HepG2 (cell line): Measurements from ENCODE around the gene SECTM1. TPM values are rescaled to one million over a fixed set of nuclear protein-coding genes. Genes with fewer than 3 reads are reported as not detected.

Source experiments
- ATF4 ChIP-seq, 2 experiments: fragments of 450-650 bp in 1 of 2; sonication (generic) in 1 of 2; formaldehyde crosslinking; IDR thresholded peaks; 2 replicates each; pipeline versions ENCODE4 v1.5.0 to v1.8.0; 2020 to 2022; ENCODE audit warnings: mild to moderate bottlenecking in 1 of 2, missing genetic modification reagents in 1 of 2
- BRD4 ChIP-seq: sonication (generic); formaldehyde crosslinking; IDR thresholded peaks from 2 replicates; pipeline ENCODE4 v1.4.0; 2020; ENCODE audit warnings: missing genetic modification reagents
- CBX1 ChIP-seq: IDR thresholded peaks from one replicate; pipeline ENCODE4 v1.6.1; 2016; ENCODE audit warnings: antibody characterized with exemption, low read depth
- CBX5 ChIP-seq: sonication (generic); formaldehyde crosslinking; IDR thresholded peaks from 2 replicates; pipeline ENCODE4 v1.4.0; 2020; ENCODE audit warnings: missing genetic modification reagents, borderline replicate concordance
- CREBL2 ChIP-seq: sonication (generic); formaldehyde crosslinking; IDR thresholded peaks from 2 replicates; pipeline ENCODE4 v1.8.1; 2023; ENCODE audit warnings: missing genetic modification reagents, mild to moderate bottlenecking, borderline replicate concordance
- DRAP1 ChIP-seq: IDR thresholded peaks from 2 replicates; pipeline ENCODE4 v1.6.1; 2016; ENCODE audit warnings: missing genetic modification reagents, missing compliant biosample characterization
- GTF2F1 ChIP-seq: fragments of 150-350 bp; IDR thresholded peaks from 2 replicates; pipeline ENCODE4 v1.6.1; 2014; ENCODE audit warnings: low read length
- JARID2 ChIP-seq: sonication (generic); formaldehyde crosslinking; IDR thresholded peaks from 2 replicates; pipeline ENCODE4 v1.8.1; 2023; ENCODE audit warnings: missing genetic modification reagents, inconsistent platforms; ENCODE audit not compliant: insufficient replicate concordance
- KLF9 ChIP-seq: IDR thresholded peaks from 2 replicates; pipeline ENCODE4 v1.6.1; 2016; ENCODE audit warnings: low read depth
- MIXL1 ChIP-seq: IDR thresholded peaks from 2 replicates; pipeline ENCODE4 v1.6.1; 2016
- MTF2 ChIP-seq: sonication (generic); formaldehyde crosslinking; IDR thresholded peaks from 2 replicates; pipeline ENCODE4 v1.5.0; 2020; ENCODE audit warnings: missing genetic modification reagents, borderline replicate concordance
- MYC ChIP-seq: sonication (generic); formaldehyde crosslinking; IDR thresholded peaks from 2 replicates; pipeline ENCODE4 v1.9.0; 2021; ENCODE audit warnings: missing genetic modification reagents, borderline replicate concordance
- PCBP1 ChIP-seq: fragments of 200-400 bp; formaldehyde crosslinking; IDR thresholded peaks from 2 replicates; pipeline ENCODE4 v1.6.1; 2017; ENCODE audit warnings: mild to moderate bottlenecking, low read depth, low read length, borderline replicate concordance
- SNAI1 ChIP-seq: sonication (generic); formaldehyde crosslinking; IDR thresholded peaks from 2 replicates; pipeline ENCODE4 v1.5.0; 2020; ENCODE audit warnings: mild to moderate bottlenecking, missing genetic modification reagents, borderline replicate concordance
- YY1 ChIP-seq: IDR thresholded peaks from 2 replicates; pipeline ENCODE4 v1.6.1; 2011; ENCODE audit warnings: low read length, low read depth, moderate library complexity, mild to moderate bottlenecking; ENCODE audit not compliant: insufficient read depth, insufficient replicate concordance
- ZBTB1 ChIP-seq: sonication (generic); formaldehyde crosslinking; IDR thresholded peaks from 2 replicates; pipeline ENCODE4 v1.4.0; 2020; ENCODE audit warnings: missing genetic modification reagents, borderline replicate concordance
- ZBTB20 ChIP-seq: sonication (generic); formaldehyde crosslinking; IDR thresholded peaks from 2 replicates; pipeline ENCODE4 v1.8.1; 2023; ENCODE audit warnings: missing genetic modification reagents, low read depth, mild to moderate bottlenecking, borderline replicate concordance
- ZBTB21 ChIP-seq: sonication (generic); formaldehyde crosslinking; IDR thresholded peaks from 2 replicates; pipeline ENCODE4 v1.4.0; 2020; ENCODE audit warnings: missing genetic modification reagents
- ZBTB25 ChIP-seq: IDR thresholded peaks from 2 replicates; pipeline ENCODE4 v1.6.1; 2018; ENCODE audit warnings: missing genetic modification reagents
- ZBTB4 ChIP-seq: sonication (generic); formaldehyde crosslinking; IDR thresholded peaks from 2 replicates; pipeline ENCODE4 v1.4.0; 2020; ENCODE audit warnings: missing genetic modification reagents, mild to moderate bottlenecking, borderline replicate concordance
- ZNF232 ChIP-seq: sonication (generic); formaldehyde crosslinking; IDR thresholded peaks from 2 replicates; pipeline ENCODE4 v1.4.0; 2020; ENCODE audit warnings: missing genetic modification reagents, borderline replicate concordance
- ZNF7 ChIP-seq: IDR thresholded peaks from 2 replicates; pipeline ENCODE4 v1.6.1; 2016; ENCODE audit warnings: missing biosample characterization, missing genetic modification reagents
- ZNF749 ChIP-seq: sonication (generic); formaldehyde crosslinking; IDR thresholded peaks from 2 replicates; pipeline ENCODE4 v1.8.0; 2022; ENCODE audit warnings: mild to moderate bottlenecking, missing genetic modification reagents, moderate library complexity, borderline replicate concordance
- ZNF83 ChIP-seq: sonication (generic); formaldehyde crosslinking; IDR thresholded peaks from 2 replicates; pipeline ENCODE4 v1.4.0; 2020; ENCODE audit warnings: missing genetic modification reagents, mild to moderate bottlenecking, borderline replicate concordance
- polyA plus RNA-seq, 8 experiments: library from polyadenylated mRNA; depleted of rRNA in 3 of 8; stranded (reverse) in 7 of 8; unstranded in 1 of 8; fragments of >200 nt; fragmentation: Illumina TruSeq in 4 of 8; extraction: Trizol in 4 of 8; gene quantifications; 2 replicates each; pipeline versions ENCODE4 v1.2.1 to v1.2.3, GENCODE V29; 2011 to 2016; ENCODE audit warnings: low read depth in 4 of 8, missing spikeins in 1 of 8, mixed read lengths in 1 of 8; ENCODE audit not compliant: insufficient read depth in 1 of 8
- total RNA-seq, 5 experiments: library from RNA; depleted of rRNA; stranded (reverse); fragments of >200 nt; fragmentation: Illumina TruSeq; extraction: Trizol; gene quantifications; 2 replicates each; pipeline ENCODE4 v1.2.3, GENCODE V29; 2016; ENCODE audit warnings: low read depth in 1 of 5

Gene SECTM1
- total and polyA plus RNA-seq, 2 of the 13 experiments (the other 11 are each of a cell fraction or from before 2014, with no cell fraction given) = 3.5 to 5.3 TPM

GRCh38 chr17:82351713-82352488 lies 18.3 kb upstream of the SECTM1 start (continued):
- TF ChIP-seq ZBTB4 (CRISPR knock-in tag) = peak; percentile 96
- TF ChIP-seq ATF4 (CRISPR knock-in tag; IDR thresholded peaks at IDR 0.05) = no peak
- TF ChIP-seq MTF2 = 0 out of 2 replicates have a peak, but pooled peaks have one; percentile 69
- TF ChIP-seq JARID2 = no peak
- no peak for TF ChIP-seq ZBTB25 (CRISPR knock-in tag)
- TF ChIP-seq ZBTB20 (CRISPR knock-in tag) = no peak
- peak; percentile 86; the same call in 1 of the 2 replicates for TF ChIP-seq ZNF83 (CRISPR knock-in tag)
- peak; percentile 66; the same call in 1 of the 2 replicates for TF ChIP-seq BRD4 (CRISPR knock-in tag)
- TF ChIP-seq CBX5 (CRISPR knock-in tag) = peak; percentile 18; the same call in 1 of the 2 replicates
- TF ChIP-seq MIXL1 (CRISPR knock-in tag) = no peak
- TF ChIP-seq ZBTB21 = no peak
- peak; percentile 62; the same call in 1 of the 2 replicates for TF ChIP-seq MYC (CRISPR knock-in tag)
- TF ChIP-seq DRAP1 = no peak
- TF ChIP-seq CREBL2 (CRISPR knock-in tag) = no peak
- no peak for TF ChIP-seq KLF9
- TF ChIP-seq CBX1 = no peak
- no peak for TF ChIP-seq ZNF7
- TF ChIP-seq ZNF232 = peak; percentile 54; the same call in 1 of the 2 replicates
- TF ChIP-seq GTF2F1 = no peak
- 0 out of 2 replicates have a peak, but pooled peaks have one; percentile 17 for TF ChIP-seq PCBP1
- TF ChIP-seq YY1 = peak; percentile 78
- no peak for TF ChIP-seq ZBTB1 (CRISPR knock-in tag)
- 0 out of 2 replicates have a peak, but pooled peaks have one; percentile 7 for TF ChIP-seq SNAI1 (CRISPR knock-in tag)
- TF ChIP-seq ZNF749 = no peak
